Activated CD8-positive, alpha-beta memory T cell treated with anti-CD3 and anti-CD28 coated beads, Interleukin-2, amount 50 U/mL, for 24 hours (primary cell): ENCODE data around the gene DUOXA2.

Experiments
- DNase-seq: peaks from one replicate; pipeline ENCODE4 v3.0.0-alpha.2; 2020; ENCODE audit errors: extremely low read depth

The DUOXA2 gene

DNA sequence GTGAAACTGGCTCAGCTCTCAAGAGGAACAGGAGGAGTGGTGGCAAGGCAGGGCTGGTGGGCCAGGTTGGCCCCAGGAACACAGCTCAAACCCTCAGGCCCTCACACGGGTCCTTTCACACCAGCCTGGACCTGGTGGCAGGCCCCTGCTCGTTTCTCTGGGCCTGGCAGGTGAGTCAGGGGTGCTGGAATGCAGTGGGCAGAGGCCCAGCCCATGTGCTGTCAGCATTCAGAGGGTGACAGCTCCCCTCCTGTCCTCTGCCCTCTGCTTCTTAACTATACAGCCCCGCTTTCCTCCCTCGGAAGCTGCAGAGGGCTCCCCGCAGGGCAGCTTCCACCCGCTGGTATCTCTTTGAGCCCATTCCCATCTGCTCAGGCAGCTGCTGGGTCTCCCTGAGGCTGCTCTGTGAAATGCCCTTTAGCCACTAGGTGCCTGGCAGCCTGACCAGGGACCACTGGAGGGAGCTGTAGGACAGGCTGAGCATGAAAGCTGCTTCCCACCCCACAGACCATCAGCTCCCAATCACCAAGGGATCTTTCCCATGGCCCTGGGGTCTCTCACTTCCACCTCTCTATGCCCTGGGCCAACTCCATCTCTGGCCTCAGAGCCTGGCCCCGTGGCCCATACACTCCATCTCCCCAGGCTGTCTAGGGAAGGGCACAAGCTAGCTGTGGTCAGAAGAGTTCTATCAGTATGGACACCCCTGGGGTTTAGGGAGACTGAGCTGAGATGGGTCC is 48.8 kb downstream of the DUOXA2 start:
- peak; percentile 20 for DNase-seq

DNA sequence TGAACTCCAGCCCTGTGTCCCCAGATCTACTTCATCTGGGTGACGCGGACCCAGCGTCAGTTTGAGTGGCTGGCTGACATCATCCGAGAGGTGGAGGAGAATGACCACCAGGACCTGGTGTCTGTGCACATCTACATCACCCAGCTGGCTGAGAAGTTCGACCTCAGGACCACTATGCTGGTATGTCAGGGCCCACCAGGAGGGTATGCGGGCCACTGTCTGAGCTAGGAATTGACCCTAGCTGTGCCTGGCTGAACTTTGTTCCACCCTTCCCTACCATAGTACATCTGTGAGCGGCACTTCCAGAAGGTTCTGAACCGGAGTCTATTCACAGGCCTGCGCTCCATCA is 49.4 kb downstream of the DUOXA2 start:
- DNase-seq, result no peak

DNA sequence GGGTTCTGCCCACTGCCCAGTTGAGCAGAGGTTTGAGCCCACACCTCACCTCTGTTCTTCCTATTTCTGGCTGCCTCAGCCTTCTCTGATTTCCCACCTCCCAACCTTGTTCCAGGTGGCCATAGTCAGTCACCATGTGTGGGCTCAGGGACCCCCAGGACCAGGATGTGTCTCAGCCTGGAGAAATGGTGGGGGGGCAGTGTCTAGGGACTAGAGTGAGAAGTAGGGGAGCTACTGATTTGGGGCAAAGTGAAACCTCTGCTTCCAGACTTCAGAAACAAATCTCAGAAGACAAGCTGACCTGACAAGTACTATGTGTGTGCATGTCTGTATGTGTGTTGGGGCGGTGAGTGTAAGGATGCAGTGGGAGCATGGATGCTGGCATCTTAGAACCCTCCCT is 50.8 kb downstream of the DUOXA2 start:
- DNase-seq, result no peak

DNA sequence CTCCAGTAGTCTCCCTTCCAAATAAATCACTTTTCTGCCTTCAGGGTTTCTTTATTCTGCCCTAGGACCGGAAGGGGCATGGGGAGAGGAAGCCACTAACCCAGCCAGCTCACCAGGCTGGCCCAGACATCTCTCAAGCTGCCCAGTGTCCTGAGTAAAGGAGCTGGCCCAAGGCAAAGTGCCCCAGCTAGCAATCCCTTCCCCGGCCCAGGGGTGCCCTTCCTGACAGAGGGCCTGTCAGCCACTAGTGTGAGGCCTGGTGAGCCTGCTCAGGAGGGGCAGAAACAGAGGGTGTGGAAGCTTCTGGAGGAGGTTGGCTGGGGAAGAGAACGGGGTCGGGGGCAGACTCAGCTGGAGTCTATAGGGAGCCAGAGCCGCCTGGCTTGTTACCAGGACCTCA is 51.4 kb downstream of the DUOXA2 start:
- no peak for DNase-seq

DNA sequence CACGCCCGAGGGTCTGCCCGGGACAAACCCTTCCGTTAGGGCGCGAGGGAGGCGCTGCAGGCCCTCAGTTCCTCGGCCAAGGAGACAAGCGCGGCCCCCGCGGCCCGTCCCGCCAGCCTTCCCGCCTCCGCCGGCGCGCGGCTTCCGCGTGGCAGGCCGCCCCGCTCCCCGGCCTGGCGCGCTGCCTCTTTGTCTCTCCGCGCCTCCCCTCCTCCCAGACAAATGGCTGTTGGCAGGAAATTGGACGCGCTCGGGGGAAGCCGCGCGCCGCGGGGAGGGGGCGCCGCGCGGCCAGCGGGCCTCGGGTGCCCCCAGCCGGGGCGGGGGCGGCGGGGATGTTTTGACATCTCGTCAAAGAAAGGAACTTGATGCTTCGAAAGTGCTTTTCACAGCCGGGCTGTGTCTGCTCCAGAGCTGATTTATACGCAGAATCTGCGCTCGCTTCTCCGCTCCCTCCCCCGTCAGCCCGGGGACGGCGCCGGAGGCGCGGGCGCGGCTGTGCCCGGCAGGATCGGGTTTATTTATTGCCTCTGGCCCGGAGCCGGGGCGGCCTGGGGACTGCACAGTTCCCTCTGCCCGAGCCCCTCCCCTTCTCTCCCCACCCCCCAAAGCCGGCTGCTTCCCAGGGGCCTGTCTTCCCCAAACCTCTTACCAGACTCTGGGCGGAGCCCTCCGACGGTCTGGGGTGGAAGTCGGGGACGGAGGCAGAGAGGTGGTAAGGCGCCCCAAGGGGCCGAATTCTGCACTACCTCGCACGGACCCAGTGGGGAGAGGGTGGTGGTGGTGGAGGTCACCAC is 52.9 kb downstream of the DUOXA2 start:
- peak; percentile 52 for DNase-seq

DNA sequence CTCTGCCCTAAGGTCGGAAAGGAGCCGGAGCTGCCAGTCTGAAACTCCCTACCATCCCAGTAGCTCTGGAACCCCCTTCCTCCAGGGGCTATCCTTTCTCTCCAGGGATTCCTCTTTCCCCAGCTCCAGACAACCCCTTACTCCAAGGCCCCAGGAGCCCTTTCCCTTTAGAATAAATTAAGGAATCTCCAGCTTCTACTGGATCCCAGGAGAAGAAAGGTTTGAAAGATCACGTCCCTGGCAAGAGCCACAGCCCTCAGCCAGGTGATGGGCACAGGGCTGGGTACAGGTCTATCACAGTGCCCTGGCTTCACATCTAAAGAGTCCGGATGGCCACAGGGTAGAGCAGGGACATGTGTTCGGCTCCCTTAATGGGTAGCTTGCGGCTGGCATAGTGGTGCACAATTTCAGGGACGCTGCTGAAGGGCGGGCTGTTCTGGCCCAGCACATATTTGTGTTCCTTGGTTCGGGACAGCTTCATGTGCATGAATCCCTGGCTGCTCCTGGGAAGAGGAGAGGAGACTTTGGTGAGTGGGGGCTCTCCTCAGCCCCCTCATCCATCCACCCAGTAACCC is 53.6 kb downstream of the DUOXA2 start:
- DNase-seq, result no peak
